H1 (cell line): ENCODE measurements around the gene C16orf89. TPM values are rescaled to one million over a fixed set of nuclear protein-coding genes. Genes with fewer than 3 reads are reported as not detected.

Experiments
- ATF2 ChIP-seq: IDR thresholded peaks from 2 replicates; pipeline ENCODE4 v1.6.1; 2012; ENCODE audit warnings: low read length, inconsistent platforms
- CEBPB ChIP-seq: IDR thresholded peaks from 2 replicates; pipeline ENCODE4 v1.6.1; 2012; ENCODE audit warnings: low read depth, low read length
- CHD2 ChIP-seq: IDR thresholded peaks from 2 replicates; pipeline ENCODE4 v1.6.1; 2012; ENCODE audit warnings: low read length, improper control_type of control experiment
- JUND ChIP-seq: IDR thresholded peaks from 2 replicates; pipeline ENCODE4 v1.6.1; 2011; ENCODE audit warnings: mild to moderate bottlenecking, improper control_type of control experiment, low read length
- SIN3A ChIP-seq, 2 experiments: IDR thresholded peaks in 1 of 2; conservative IDR thresholded peaks in 1 of 2; 2 replicates each; pipeline ENCODE4 v1.6.1; 2011 to 2012; ENCODE audit warnings: low read length in 2 of 2, improper control_type of control experiment in 1 of 2, low read depth in 1 of 2, mild to moderate bottlenecking in 1 of 2
- SP4 ChIP-seq: IDR thresholded peaks from 2 replicates; pipeline ENCODE4 v1.6.1; 2012; ENCODE audit warnings: low read length, inconsistent platforms
- TBP ChIP-seq: IDR thresholded peaks from 2 replicates; pipeline ENCODE4 v1.6.1; 2011; ENCODE audit warnings: low read depth, low read length, improper control_type of control experiment
- TCF12 ChIP-seq: IDR thresholded peaks from 2 replicates; pipeline ENCODE4 v1.6.1; 2011; ENCODE audit warnings: low read depth, mild to moderate bottlenecking, low read length
- polyA plus RNA-seq, 7 experiments: library from polyadenylated mRNA; depleted of rRNA in 3 of 7; stranded (reverse) in 5 of 7; unstranded in 2 of 7; fragments of >200 nt in 5 of 7; fragments of 200-250 nt in 2 of 7; gene quantifications; 1 replicate in 5 of 7; 2 replicates in 1 of 7; 4 replicates in 1 of 7; pipeline versions ENCODE4 v1.2.1 to v1.2.3, GENCODE V29; 2011 to 2013; ENCODE audit warnings: missing spikeins in 2 of 7, mixed read lengths in 2 of 7
- total RNA-seq: library from RNA; stranded (reverse); fragmentation: NEBNext Ultra II Directional; extraction: Animal tissue kit (Norgen Biotek cat#: 25700); gene quantifications from 2 replicates; pipeline ENCODE4 v1.2.1, GENCODE V29; 2021

Gene C16orf89
- total and polyA plus RNA-seq, 2 of the 8 experiments (the other 6 are each of a cell fraction or from before 2014, with no cell fraction given): 6.7 to 9.9 TPM

GRCh38 chr16:5073279-5073629, 7.5 kb upstream of the C16orf89 start (continued):
- TF ChIP-seq ATF2 (no peak), CEBPB (no peak), TBP (no peak), JUND (no peak), TCF12 (no peak), CHD2 (no peak), SIN3A (conservative IDR thresholded peaks at IDR 0.05 in 1 of 2, IDR thresholded peaks at IDR 0.05 in 1 of 2; ENCODE audit: low read depth in 1 of 2, low read length in 2 of 2) (no peak), SP4 (no peak)
